NK-92 treated with Interleukin-12 subunit alpha and Interleukin-12 subunit beta, amount 100 ng/mL, for 24 hours (cell line): ENCODE data around the gene MCTP1.

Source experiments
- DNase-seq: peaks from one replicate; lab custom pipeline; 2025; lab: John Stamatoyannopoulos, UW

MCTP1 gene

DNA sequence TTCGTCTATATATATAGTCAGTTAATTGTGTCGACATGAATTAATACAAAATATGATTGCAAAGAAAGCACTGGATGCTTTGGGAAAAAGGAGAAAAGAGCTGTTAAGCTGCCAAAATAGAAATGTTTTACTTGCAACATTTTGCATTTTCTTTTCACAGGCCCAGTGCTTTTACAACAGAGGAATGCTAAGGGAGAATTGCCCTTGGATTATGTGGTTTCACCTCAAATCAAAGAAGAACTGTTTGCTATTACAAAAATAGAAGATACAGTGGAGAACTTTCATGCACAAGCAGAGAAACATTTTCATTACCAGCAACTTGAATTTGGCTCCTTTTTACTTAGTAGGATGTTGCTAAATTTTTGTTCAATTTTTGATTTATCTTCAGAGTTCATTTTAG lies 590.2 kb downstream of the MCTP1 start:
- DNase-seq = no peak

DNA sequence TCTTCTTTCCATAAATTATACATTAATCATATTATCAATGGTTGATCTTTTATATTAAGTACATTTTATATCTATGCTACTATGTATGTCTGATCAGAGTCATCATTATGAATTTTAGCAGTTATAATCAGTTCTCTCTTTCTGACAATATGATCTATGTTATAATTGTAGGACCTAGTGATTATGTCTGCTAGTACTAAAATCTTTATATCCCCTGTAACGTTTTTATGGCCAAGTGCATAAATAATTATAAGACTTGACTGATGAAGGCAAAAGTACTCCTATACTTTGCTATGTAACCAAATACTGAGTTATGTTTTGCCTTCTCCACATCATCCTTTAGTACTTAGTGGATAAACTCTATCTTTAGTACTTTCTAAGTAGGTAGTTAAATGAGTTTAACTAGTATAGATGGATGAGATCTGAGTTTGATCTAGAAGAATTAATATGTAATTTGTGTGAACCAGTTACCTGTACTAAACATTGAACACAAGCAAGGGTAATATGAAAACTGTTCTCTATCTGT lies 591.0 kb downstream of the MCTP1 start:
- no peak for DNase-seq

DNA sequence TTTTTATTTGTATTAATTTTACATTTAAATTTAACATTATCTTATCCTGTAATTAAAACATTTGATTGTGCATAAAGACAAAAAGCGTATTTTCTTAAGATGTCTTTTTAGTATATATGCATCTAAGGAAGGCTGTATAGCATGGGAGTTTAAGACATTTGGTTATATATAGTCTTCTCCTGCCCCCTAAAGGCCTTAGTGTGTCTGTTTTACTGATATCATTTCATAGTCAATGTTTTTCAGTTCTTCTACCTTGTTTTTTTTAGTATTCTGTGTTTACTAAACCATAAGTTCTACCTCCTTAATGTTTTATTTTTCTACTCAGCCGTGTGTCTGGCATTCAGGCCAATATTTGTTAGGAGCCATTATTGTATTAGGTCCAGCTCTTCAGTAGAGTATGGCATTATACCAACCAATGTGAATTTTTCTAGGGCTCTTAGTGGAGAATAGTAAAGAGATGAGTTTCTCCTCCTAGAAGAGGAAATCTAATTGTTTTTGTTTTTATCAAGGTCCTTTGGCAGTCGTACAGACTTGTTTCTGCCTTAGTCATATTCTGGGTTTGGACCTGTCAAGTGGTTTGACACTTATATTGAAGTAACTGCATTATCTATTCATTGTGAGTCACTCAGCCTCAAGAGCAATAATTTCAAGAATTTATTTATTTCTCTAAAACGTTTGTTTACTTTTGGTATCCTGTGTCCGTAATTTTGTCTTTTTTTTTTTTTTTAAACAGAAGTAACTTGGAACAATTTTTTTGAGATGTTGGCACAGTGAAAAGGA lies 591.7 kb downstream of the MCTP1 start:
- no peak for DNase-seq

DNA sequence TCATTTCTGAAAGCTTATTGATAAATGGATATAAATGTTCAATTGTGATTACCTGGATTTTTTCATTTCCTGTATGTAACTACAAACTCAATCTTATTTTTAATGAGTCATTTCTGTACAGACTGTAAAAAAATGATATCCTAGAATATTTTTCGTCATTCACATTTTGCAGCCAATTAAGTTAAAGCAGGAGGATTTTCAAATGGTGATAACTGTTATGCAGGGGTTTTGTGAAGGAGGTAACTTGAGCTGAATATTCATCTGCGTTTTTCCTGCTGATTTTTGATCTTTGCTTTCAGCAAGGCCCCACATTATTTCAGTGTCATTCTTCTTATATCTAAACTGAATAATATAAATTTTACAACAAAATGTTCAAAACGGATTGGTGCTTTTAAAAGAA lies 592.3 kb downstream of the MCTP1 start:
- DNase-seq = no peak

DNA sequence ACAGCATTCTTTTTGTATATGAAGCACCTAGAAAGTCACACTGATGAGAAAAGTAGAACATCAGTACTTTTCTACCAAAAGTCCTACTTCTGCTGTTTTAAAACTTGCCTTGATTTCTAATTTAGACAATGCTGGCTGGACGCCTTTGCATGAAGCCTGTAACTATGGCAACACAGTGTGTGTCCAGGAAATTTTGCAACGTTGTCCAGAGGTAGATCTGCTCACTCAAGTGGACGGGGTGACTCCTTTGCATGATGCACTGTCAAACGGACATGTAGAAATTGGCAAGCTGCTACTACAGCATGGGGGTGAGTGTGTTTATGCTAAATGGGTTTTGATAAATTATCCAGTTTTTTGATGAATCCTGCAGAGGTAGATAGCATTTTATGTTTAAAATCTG lies 592.9 kb downstream of the MCTP1 start:
- DNase-seq = no peak

DNA sequence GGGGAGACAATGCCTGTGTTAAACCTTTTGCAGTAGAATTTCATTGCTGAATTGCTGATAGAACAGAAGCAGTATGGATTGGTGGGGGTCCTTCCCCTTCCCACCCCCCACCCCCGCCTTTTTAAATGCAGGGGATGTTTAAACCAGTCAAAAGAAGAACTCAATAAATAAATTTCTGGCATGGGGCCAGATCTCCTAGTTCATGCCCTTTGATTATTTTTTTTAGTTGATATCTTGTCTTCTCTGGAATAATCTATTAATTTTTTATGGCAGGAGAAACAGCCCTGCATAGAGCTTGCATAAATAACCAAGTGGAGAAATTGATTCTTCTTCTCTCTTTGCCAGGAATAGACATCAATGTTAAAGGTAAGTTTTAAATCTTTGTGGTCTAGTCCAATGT lies 593.6 kb downstream of the MCTP1 start:
- no peak for DNase-seq

DNA sequence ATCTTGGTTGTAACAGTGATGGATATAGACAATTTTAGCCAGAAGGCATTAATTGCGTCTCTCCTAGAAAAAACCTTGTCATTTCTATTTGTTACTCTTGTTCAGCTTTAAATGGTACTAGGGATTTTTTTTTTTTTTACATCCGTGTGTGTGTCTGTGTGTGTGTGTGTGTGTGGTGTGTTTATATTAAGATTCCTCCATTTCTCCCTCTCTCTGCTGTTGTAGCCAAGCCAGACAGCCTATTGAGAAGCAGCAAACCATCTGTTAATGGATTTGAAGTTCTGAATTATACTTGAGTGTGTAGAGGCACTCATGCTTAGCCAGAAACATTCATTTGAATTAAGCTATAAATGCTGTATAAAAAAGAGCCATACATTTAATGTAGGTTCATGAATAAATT lies 594.1 kb downstream of the MCTP1 start:
- DNase-seq = no peak

DNA sequence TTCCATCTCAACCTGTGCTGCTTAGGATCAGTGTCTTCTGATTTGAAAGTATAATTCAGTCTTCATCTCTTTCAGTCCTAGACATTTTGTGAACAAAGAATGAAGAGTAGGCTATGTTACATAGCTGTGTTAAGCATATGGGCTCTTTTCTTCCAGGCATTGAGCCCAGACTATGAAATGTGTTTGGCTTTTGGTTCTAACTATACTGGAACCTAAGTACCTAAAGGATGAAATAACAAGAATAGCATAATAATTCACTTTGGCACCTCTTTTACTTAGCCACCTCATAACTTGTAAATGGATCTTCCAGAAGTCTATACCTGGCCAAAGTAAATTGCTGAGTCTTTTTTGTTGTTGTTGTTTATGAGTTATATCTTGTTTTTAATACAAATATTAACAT lies 595.0 kb downstream of the MCTP1 start:
- no peak for DNase-seq

DNA sequence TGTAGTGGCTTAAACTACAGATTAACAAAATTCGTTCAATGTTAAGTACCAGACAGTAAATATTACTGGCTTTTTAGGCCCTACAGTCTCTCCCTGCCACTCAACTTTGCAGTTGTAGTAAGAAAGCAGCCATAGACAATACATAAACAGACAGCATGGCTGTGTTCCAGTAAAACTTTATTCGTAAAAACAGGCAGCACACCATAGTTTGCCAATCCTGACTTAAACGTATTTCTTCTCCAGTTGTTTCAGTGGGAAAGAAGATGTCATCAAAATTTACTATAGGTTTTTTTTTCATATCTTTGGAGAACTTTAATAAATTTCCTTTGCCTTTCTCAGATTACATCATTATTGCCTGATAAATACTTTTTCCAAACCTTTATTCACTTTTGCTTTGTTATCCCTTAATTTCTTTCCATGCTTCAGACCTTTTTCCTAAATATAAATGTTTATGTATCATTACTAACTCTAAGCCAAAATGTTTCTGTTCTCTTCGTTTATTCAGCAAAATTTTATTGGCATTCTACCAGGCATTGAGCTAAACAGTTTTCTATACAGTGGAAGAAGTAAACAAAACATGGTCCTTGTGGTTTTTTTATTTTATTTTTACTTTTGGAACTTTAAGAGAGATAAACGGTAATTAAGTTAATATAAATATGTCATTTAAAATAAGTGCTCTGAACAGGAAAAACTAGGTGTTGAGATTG lies 601.9 kb downstream of the MCTP1 start:
- no peak for DNase-seq

DNA sequence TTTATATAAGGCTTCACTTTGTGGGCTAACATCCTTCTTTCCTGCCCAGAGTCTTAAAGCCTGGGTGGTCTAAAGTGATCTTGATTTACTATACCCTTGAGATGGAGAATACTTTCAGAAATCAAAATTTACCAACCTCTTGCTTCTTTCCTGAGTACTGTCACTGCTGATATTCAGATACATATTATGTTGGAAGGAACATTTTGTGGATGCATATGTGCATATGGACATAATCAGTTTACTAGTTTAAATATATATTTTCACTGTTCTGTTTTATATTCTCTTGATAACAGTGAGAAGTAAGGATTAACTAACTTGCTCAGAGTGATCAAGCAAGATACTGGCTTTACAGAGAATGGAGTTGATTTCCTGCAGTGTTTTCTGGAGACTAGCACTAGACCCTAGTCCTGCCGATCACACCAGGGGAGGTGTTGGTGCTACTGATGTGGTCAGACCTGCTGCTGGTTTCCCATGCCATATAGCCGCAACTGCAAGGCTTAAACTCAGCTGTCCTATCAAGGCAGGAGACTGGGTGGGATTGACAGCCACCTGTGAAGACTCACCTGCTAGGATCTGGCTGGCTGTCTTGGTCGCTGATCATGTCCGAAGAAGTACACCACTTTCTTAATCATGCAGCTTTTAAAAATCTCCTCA lies 608.8 kb downstream of the MCTP1 start:
- DNase-seq = no peak

DNA sequence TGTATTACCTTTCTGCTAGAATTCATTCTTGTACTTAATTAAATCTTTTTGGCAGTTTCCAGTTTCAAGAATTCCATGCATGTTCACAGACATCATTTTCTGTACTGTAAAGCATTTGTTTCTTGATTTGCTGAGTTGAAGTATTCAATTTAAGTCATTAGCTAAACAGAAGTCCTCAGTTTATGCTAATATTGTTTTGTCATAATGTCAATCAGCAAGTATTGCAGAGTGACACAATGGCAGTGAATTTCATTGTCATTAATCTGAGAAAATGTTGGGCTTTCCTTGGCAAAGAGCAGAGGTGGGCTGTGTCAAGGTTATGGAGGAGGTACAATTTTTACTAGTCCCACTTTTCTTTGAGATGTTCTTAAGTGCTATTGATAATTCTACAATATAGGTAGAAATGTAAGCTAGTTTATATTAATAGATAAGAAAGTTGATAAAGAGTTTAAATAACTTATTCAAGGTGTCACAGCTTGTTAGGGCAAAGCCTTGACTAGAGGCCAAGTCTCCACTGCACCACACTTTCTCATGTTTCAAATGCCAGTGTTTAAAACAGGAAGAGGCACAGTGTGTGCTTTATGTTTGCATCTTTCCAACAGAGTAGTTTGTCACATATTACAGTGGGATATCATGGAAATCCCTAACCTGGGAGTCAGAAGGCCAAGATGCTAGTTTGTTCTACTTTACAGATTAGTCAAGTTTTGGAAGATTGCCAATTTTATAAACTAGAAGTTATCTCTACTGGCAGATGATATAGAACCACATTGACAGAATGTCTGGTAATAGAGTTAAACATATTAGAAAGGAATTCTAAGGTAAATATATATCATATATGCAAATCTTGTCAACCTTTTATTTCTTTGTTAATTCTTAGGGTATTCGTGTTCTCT lies 610.2 kb downstream of the MCTP1 start:
- DNase-seq = no peak

DNA sequence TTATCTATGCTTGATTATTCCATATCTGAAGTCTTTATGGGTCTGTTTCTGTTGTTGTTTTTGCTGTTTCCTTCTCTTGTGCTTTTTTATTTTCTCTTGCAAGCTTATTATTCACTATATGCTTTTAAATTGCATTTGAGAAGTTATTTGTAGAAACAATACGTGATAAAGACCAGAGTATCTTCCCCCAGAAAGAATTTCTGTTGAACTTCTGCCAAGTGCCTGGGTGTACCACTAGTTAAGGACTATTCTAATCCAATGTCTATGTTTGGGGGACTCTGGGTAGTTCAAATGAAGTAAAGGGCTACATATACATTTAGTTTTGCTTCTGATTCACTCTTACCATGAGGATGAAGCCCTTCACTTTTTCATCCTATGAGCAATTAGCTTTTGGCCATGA lies 612.1 kb downstream of the MCTP1 start:
- DNase-seq = no peak

DNA sequence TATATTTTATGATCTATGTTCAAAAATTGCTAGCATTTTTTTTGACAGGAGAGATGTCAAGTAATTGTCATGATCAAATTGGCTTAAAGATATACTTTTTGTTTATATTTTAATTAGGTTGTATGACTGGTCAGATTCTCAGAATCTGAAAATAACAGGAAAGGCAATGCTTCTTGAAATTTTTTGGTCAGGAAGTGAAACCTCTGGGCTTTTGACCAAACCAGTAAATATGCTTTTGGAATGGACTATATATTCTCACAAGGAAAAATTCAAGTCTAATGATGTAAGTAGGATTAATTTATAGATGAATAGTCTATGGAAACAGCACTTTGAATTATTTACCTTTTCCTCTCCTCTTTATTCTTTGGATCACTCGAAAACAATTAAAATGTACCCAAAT lies 614.2 kb downstream of the MCTP1 start:
- no peak for DNase-seq

DNA sequence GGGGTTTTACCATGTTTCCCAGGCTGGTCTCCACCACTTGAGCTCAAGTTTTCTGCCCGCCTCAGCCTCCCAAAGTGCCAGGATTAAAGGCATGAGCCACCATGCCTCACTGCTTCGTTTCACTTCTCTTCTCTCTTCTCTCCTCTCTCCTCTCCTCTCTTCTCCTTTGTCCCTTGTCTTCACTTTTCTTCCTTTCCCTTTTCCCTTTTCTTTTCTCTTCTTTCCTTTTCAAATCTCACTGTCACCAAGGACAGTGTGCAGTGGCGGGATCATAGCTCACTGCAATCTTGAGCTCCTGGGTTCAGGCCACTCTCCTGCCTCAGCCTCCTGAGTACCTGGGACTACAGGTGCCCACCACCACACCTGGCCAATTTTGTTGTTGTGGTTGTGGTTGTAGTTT lies 617.0 kb downstream of the MCTP1 start:
- DNase-seq = no peak

DNA sequence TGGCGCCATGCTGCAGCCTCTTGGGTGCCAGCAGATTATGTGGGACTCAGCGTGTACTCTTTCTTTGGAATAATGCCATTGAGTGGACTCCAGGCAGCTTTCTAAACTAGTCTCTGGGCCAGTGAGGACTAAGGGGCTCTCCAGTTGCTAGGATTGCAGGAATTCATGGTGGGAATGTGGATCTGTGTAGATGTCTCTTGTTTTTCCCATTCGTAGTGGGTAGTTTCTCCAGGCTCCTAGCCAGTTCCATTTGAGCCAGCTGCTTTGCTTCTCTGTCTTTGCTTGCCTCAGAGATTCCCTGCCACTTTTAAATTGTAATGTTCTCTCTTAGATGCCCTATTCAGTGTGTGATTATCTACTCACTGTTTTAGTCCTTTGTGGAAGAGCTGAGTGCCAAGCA lies 623.8 kb downstream of the MCTP1 start:
- no peak for DNase-seq

DNA sequence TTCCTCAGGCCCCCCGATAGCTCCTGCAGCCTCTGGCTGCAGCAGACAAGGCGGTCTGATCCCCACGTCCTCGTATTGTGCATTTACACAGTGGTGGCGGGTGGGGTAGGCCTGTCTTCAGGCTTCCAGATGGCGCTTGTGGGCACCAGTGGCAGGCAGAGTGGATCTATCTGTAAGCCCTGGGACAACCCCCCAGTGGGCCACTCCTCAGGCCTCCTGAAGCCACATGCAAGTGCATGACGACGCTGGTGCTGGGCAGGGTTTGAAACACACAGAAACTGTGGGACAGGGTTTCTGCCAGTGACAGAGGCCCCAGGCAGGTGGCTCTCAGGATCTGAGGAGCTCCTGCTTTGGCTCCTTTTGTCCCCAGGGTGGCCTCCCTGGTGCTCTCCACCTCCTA lies 624.4 kb downstream of the MCTP1 start:
- no peak for DNase-seq

DNA sequence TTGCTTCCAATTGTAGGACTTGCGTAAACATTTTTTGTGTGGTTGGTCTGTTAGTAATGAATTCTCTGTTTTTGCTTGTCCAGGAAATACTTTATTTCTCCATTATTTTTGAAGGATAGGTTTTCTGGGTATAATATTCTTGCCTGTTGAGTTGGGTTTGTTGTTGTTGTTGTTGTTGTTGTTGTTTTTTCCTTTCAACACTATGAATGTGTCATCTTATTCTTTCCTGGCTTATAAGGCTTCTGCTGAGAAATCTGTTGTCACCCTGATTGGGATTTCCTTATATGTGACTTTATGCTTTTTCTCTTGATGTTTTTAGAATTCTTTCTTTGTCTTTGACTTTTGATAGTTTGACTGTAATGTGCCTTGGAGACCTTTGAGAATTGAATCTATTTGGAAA lies 626.6 kb downstream of the MCTP1 start:
- no peak for DNase-seq
